Measurements from ENCODE around the gene DDX47. TPM values are rescaled to one million over a fixed set of nuclear protein-coding genes. Genes with fewer than 3 reads are reported as not detected.
"Not testable (repeated sequence)": the region's sequence is repeated elsewhere in the genome, so short reads cannot be mapped to it uniquely, and the experiment has no call there.

Gene DDX47
- total RNA-seq, 1 experiment from 2014 or later, result 39.2 TPM

DNA sequence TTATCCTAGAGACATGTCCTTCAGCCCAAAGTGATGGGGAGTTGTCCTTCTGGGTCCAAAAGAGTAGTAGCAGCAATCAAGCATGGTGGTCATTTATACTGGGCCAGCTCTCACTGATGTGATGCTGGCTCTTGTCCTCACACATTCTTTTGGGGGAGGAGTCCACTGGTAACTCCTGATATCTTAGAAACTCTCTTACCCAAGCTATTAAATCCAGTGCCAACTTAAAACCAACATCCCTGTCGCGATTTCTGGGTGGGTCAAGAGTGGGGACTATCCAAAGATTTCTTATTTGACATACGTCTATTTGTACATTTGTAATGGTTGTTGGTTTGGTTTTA, 24.6 kb downstream of the DDX47 start:
- H2AFZ ChIP-seq (ENCODE audit: low read length), result no peak overlapping the region
- no peaks in the 10 kb centered on the region for H3K4me1 ChIP-seq (ENCODE audit: low read length)
- H3K79me2 ChIP-seq (ENCODE audit: low read length), result no peaks in the 10 kb centered on the region
- no peak overlapping the region for H3K9ac ChIP-seq (ENCODE audit: low read length)
- H3K9me3 ChIP-seq (ENCODE audit: low read length), result no peaks in the 10 kb centered on the region
- no peak overlapping the region for H3K4me2 ChIP-seq (ENCODE audit: low read depth, low read length, poor library complexity, severe bottlenecking)
- H3K27me3 ChIP-seq (ENCODE audit: low read length), result no peaks in the 10 kb centered on the region
- no peak overlapping the region for H3K4me3 ChIP-seq (ENCODE audit: low read length)
- no peaks in the 10 kb centered on the region for H3K9me2 ChIP-seq (replicated peaks; ENCODE audit: insufficient read depth, low read length)
- H4K20me1 ChIP-seq (ENCODE audit: insufficient read depth, low read depth, low read length), result no peaks in the 10 kb centered on the region
- no peak overlapping the region for H3K27ac ChIP-seq (ENCODE audit: low read length)
- H3K36me3 ChIP-seq (ENCODE audit: insufficient read depth, low read length), result peaks cover 6% of the 10 kb centered on the region; the same call in 1 of the 2 replicates
- no peak for DNase-seq

DNA sequence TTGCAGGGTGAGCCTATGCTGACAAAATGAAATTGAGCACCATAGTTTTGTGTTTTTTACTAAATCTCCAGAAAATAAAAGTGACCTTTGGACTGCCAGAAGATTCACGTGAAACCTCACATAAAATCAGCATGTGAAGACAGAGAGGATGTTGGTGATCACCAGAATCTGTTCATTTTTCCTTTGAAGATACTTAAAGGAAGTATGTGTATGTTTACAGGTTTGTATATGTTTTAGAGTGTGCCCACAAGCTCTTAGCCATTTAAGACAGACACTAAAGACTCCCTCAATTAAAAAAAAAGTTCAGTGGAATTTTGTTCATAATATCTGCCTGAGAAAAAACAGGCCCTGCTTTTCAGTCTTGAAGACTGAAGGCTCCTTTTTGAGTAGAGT, 25.9 kb downstream of the DDX47 start:
- Histone ChIP-seq H3K4me3 (ENCODE audit: low read length) (no peak overlapping the region), H3K9me3 (ENCODE audit: low read length) (no peaks in the 10 kb centered on the region), H3K79me2 (ENCODE audit: low read length) (no peaks in the 10 kb centered on the region), H3K4me1 (ENCODE audit: low read length) (no peaks in the 10 kb centered on the region), H2AFZ (ENCODE audit: low read length) (no peak overlapping the region), H3K36me3 (ENCODE audit: insufficient read depth, low read length) (no peaks in the 10 kb centered on the region), H4K20me1 (ENCODE audit: insufficient read depth, low read depth, low read length) (no peaks in the 10 kb centered on the region), H3K4me2 (ENCODE audit: low read depth, low read length, poor library complexity, severe bottlenecking) (no peak overlapping the region), H3K9me2 (replicated peaks; ENCODE audit: insufficient read depth, low read length) (no peaks in the 10 kb centered on the region), H3K9ac (ENCODE audit: low read length) (no peak overlapping the region), H3K27ac (ENCODE audit: low read length) (no peak overlapping the region), H3K27me3 (ENCODE audit: low read length) (no peaks in the 10 kb centered on the region)
- no peak for DNase-seq

- not testable (repeated sequence) for H3K9ac ChIP-seq (ENCODE audit: low read length); H3K4me1 ChIP-seq (ENCODE audit: low read length); H3K36me3 ChIP-seq (ENCODE audit: insufficient read depth, low read length); H3K4me3 ChIP-seq (ENCODE audit: low read length); H4K20me1 ChIP-seq (ENCODE audit: insufficient read depth, low read depth, low read length); H3K79me2 ChIP-seq (ENCODE audit: low read length); DNase-seq; H3K9me2 ChIP-seq (replicated peaks; ENCODE audit: insufficient read depth, low read length); H3K27ac ChIP-seq (ENCODE audit: low read length); H3K4me2 ChIP-seq (ENCODE audit: low read depth, low read length, poor library complexity, severe bottlenecking); H3K27me3 ChIP-seq (ENCODE audit: low read length); H3K9me3 ChIP-seq (ENCODE audit: low read length); H2AFZ ChIP-seq (ENCODE audit: low read length)
These were observed 26.3 kb downstream of the DDX47 start for GRCh38 chr12:12839439-12839838.

- no peak overlapping the region for H3K9ac ChIP-seq (ENCODE audit: low read length)
These were observed 26.9 kb downstream of the DDX47 start for GRCh38 chr12:12839873-12840579.

GRCh38 chr12:12840580-12840899, 27.4 kb downstream of the DDX47 start:
- Histone ChIP-seq H3K79me2 (ENCODE audit: low read length) (no peaks in the 10 kb centered on the region), H3K9ac (ENCODE audit: low read length) (no peak overlapping the region), H3K9me2 (replicated peaks; ENCODE audit: insufficient read depth, low read length) (no peaks in the 10 kb centered on the region), H3K9me3 (ENCODE audit: low read length) (no peaks in the 10 kb centered on the region), H3K4me1 (ENCODE audit: low read length) (no peaks in the 10 kb centered on the region), H3K27ac (ENCODE audit: low read length) (no peak overlapping the region), H3K4me2 (ENCODE audit: low read depth, low read length, poor library complexity, severe bottlenecking) (no peak overlapping the region), H3K27me3 (ENCODE audit: low read length) (no peaks in the 10 kb centered on the region), H3K4me3 (ENCODE audit: low read length) (no peak overlapping the region), H2AFZ (ENCODE audit: low read length) (no peak overlapping the region), H3K36me3 (ENCODE audit: insufficient read depth, low read length) (no peaks in the 10 kb centered on the region), H4K20me1 (ENCODE audit: insufficient read depth, low read depth, low read length) (no peaks in the 10 kb centered on the region)
- DNase-seq, result no peak

More at GRCh38 chr12:12839873-12840579, 26.9 kb downstream of the DDX47 start:
- DNase-seq, result no peak
- no peaks in the 10 kb centered on the region for H4K20me1 ChIP-seq (ENCODE audit: insufficient read depth, low read depth, low read length)
- no peaks in the 10 kb centered on the region for H3K79me2 ChIP-seq (ENCODE audit: low read length)
- H3K9me2 ChIP-seq (replicated peaks; ENCODE audit: insufficient read depth, low read length), result no peaks in the 10 kb centered on the region
- no peak overlapping the region for H3K27ac ChIP-seq (ENCODE audit: low read length)
- H3K9me3 ChIP-seq (ENCODE audit: low read length), result no peaks in the 10 kb centered on the region
- no peaks in the 10 kb centered on the region for H3K36me3 ChIP-seq (ENCODE audit: insufficient read depth, low read length)
- no peak overlapping the region for H3K4me3 ChIP-seq (ENCODE audit: low read length)
- no peaks in the 10 kb centered on the region for H3K4me1 ChIP-seq (ENCODE audit: low read length)
- H2AFZ ChIP-seq (ENCODE audit: low read length), result no peak overlapping the region
- no peak overlapping the region for H3K4me2 ChIP-seq (ENCODE audit: low read depth, low read length, poor library complexity, severe bottlenecking)
- H3K27me3 ChIP-seq (ENCODE audit: low read length), result no peaks in the 10 kb centered on the region

- H3K9me3 ChIP-seq (ENCODE audit: low read length); H4K20me1 ChIP-seq (ENCODE audit: insufficient read depth, low read depth, low read length); H3K79me2 ChIP-seq (ENCODE audit: low read length); H3K27ac ChIP-seq (ENCODE audit: low read length); H3K27me3 ChIP-seq (ENCODE audit: low read length); H3K4me3 ChIP-seq (ENCODE audit: low read length); H3K9ac ChIP-seq (ENCODE audit: low read length); H3K9me2 ChIP-seq (replicated peaks; ENCODE audit: insufficient read depth, low read length); H3K4me2 ChIP-seq (ENCODE audit: low read depth, low read length, poor library complexity, severe bottlenecking); H2AFZ ChIP-seq (ENCODE audit: low read length); H3K4me1 ChIP-seq (ENCODE audit: low read length); H3K36me3 ChIP-seq (ENCODE audit: insufficient read depth, low read length); DNase-seq: not testable (repeated sequence)
These were observed 28.3 kb downstream of the DDX47 start for GRCh38 chr12:12841428-12841827.

GRCh38 chr12:12845794-12846243, 32.7 kb downstream of the DDX47 start:
- Histone ChIP-seq H3K27me3 (ENCODE audit: low read length) (no peaks in the 10 kb centered on the region), H3K4me1 (ENCODE audit: low read length) (no peaks in the 10 kb centered on the region)

DNA sequence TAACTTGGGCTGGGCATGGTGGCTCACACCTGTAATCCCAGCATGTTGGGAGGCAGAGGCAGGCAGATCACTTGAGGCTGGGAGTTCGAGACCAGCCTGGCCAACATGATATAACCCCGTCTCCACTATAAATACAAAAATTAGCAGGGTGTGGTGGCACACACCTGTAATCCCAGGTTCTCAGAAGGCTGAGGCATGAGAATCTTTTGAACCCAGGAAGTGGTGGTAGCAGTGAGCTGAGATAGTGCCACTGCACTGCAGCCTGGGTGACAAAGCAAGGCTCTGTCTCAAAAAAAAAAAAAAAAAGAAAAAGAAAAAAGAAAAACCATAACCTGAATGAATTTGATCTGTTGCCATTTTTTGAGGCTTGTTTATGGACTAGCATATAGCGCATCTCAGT, 33.6 kb downstream of the DDX47 start:
- DNase-seq; H3K27ac ChIP-seq (ENCODE audit: low read length); H3K4me3 ChIP-seq (ENCODE audit: low read length); H3K9me2 ChIP-seq (replicated peaks; ENCODE audit: insufficient read depth, low read length); H3K79me2 ChIP-seq (ENCODE audit: low read length); H2AFZ ChIP-seq (ENCODE audit: low read length); H4K20me1 ChIP-seq (ENCODE audit: insufficient read depth, low read depth, low read length); H3K4me1 ChIP-seq (ENCODE audit: low read length); H3K27me3 ChIP-seq (ENCODE audit: low read length); H3K9me3 ChIP-seq (ENCODE audit: low read length); H3K36me3 ChIP-seq (ENCODE audit: insufficient read depth, low read length); H3K4me2 ChIP-seq (ENCODE audit: low read depth, low read length, poor library complexity, severe bottlenecking); H3K9ac ChIP-seq (ENCODE audit: low read length): not testable (repeated sequence)

More at GRCh38 chr12:12845794-12846243, 32.7 kb downstream of the DDX47 start:
- H3K4me2 ChIP-seq (ENCODE audit: low read depth, low read length, poor library complexity, severe bottlenecking), result no peak overlapping the region
- no peak overlapping the region for H3K27ac ChIP-seq (ENCODE audit: low read length)
- DNase-seq, result no peak
- no peak overlapping the region for H3K4me3 ChIP-seq (ENCODE audit: low read length)
- no peaks in the 10 kb centered on the region for H4K20me1 ChIP-seq (ENCODE audit: insufficient read depth, low read depth, low read length)
- no peaks in the 10 kb centered on the region for H3K9me3 ChIP-seq (ENCODE audit: low read length)
- H3K9me2 ChIP-seq (replicated peaks; ENCODE audit: insufficient read depth, low read length), result no peaks in the 10 kb centered on the region
- H3K9ac ChIP-seq (ENCODE audit: low read length), result no peak overlapping the region
- H3K79me2 ChIP-seq (ENCODE audit: low read length), result no peaks in the 10 kb centered on the region
- no peak overlapping the region for H2AFZ ChIP-seq (ENCODE audit: low read length)
- H3K36me3 ChIP-seq (ENCODE audit: insufficient read depth, low read length), result no peaks in the 10 kb centered on the region

DNA sequence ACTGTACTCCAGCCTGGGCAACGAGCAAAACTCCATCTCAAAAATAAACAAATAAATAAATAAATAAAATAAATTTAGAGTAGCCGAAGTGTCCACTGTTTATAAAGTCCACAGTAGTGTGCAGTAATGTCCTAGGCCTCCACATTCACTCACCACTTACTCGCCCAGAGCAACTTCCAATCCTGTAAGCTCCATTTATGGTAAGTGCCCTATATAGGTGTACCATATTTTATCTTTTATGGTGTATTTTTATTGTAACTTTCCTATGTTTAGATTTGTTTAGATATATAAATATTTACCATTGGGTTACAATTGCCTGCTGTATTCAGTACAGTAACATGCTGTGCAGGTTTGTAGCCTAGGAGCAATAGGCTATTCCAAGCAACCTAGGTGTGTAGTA, 40.3 kb downstream of the DDX47 start:
- Histone ChIP-seq H3K4me2 (ENCODE audit: low read depth, low read length, poor library complexity, severe bottlenecking) (no peak overlapping the region), H3K4me1 (ENCODE audit: low read length) (no peaks in the 10 kb centered on the region), H3K9me3 (ENCODE audit: low read length) (no peaks in the 10 kb centered on the region), H3K27me3 (ENCODE audit: low read length) (no peaks in the 10 kb centered on the region), H3K9ac (ENCODE audit: low read length) (no peak overlapping the region), H2AFZ (ENCODE audit: low read length) (no peak overlapping the region), H3K9me2 (replicated peaks; ENCODE audit: insufficient read depth, low read length) (no peaks in the 10 kb centered on the region), H3K4me3 (ENCODE audit: low read length) (no peak overlapping the region), H3K27ac (ENCODE audit: low read length) (no peak overlapping the region), H3K79me2 (ENCODE audit: low read length) (no peaks in the 10 kb centered on the region), H4K20me1 (ENCODE audit: insufficient read depth, low read depth, low read length) (no peaks in the 10 kb centered on the region), H3K36me3 (ENCODE audit: insufficient read depth, low read length) (no peaks in the 10 kb centered on the region)
- DNase-seq, result no peak
